Right lobe of liver (tissue), 6 donors: Measurements from ENCODE around the gene CORO2B. TPM values are rescaled to one million over a fixed set of nuclear protein-coding genes. Genes with fewer than 3 reads are reported as not detected.

Experiments
- ATAC-seq, 4 donors: fragments of 200-7000 bp; cut with Tn5 transposase; one replicate each; pipeline ENCODE4 v1.9.1; 2020; ENCODE audit warnings: mild to moderate bottlenecking in 4 of 4, moderate library complexity in 4 of 4
- DNase-seq, 3 donors: peaks; one replicate each; pipeline ENCODE4 v3.0.0-alpha.2; 2020
- H3K27ac ChIP-seq, 3 donors: fragments of 200-600 bp; one replicate each; pipeline ENCODE4 v1.8.0; 2022
- H3K27me3 ChIP-seq, 2 donors: fragments of 200-600 bp; one replicate each; pipeline ENCODE4 v1.8.0; 2022
- H3K36me3 ChIP-seq, 4 donors: fragments of 200-600 bp; sonication (generic) in 1 of 4; one replicate each; pipeline versions ENCODE4 v1.5.1 to v1.8.0; 2017 to 2022; ENCODE audit warnings: control low read depth in 1 of 4
- H3K4me1 ChIP-seq, 4 donors: fragments of 200-600 bp; sonication (generic) in 1 of 4; one replicate each; pipeline versions ENCODE4 v1.5.1 to v1.8.0; 2017 to 2022; ENCODE audit warnings: control low read depth in 1 of 4
- H3K4me3 ChIP-seq, 3 donors: fragments of 200-600 bp; one replicate each; pipeline ENCODE4 v1.8.0; 2022
- H3K9me3 ChIP-seq, 4 donors: fragments of 200-600 bp; sonication (generic) in 1 of 4; one replicate each; pipeline versions ENCODE4 v1.5.1 to v1.8.0; 2017 to 2022; ENCODE audit warnings: control low read depth in 1 of 4
- CTCF ChIP-seq, 4 donors: fragments of 200-600 bp in 3 of 4; fragments of 450-650 bp in 1 of 4; IDR thresholded peaks; one replicate each; pipeline versions ENCODE4 v1.5.1 to v1.8.0; 2016 to 2022; ENCODE audit warnings: antibody characterized with exemption in 4 of 4, mild to moderate bottlenecking in 2 of 4
- POLR2A ChIP-seq: fragments of 450-650 bp; IDR thresholded peaks from one replicate; pipeline ENCODE4 v1.6.1; 2017; ENCODE audit warnings: antibody characterized with exemption, mild to moderate bottlenecking
- WGBS: methylation state at CpG from one replicate; pipeline ENCODE4 v1.1.6; 2018; ENCODE audit warnings: low coverage, low lambda C conversion rate; ENCODE audit not compliant: insufficient coverage; ENCODE audit errors: missing lambda C conversion rate; 5-methylcytosine and 5-hydroxymethylcytosine counted together
- intact Hi-C, 2 donors: fragments of 100-400 bp; cut with DNase I; formaldehyde crosslinking; loops; one replicate each; pipeline versions ENCODE4 v1.11.2 to v1.14.1; 2022
- total RNA-seq, 6 experiments: library from RNA; depleted of rRNA in 2 of 6; stranded (reverse); fragments of >200 nt in 2 of 6; fragmentation: NEBNext Ultra II Directional in 3 of 6; extraction: Animal tissue kit (Norgen Biotek cat#: 25700) in 3 of 6; gene quantifications; one replicate each; pipeline versions ENCODE4 v1.1.0 to v1.2.4, GENCODE V29; 2016 to 2023
- donor health status: DM: no; HTN: yes; CAD: no.
- donor health status: DM: no; HTN: no; CAD: no.
- donor health status: DM: no; HTN: no; CAD: no.
- donor health status: DM: no; HTN: yes; CAD: no.
- donor health status: DM: no; HTN: yes; CAD: no.

Gene CORO2B
- total RNA-seq, 6 experiments from 2014 or later = 0.18 to 0.68 (median 0.41) TPM

DNA sequence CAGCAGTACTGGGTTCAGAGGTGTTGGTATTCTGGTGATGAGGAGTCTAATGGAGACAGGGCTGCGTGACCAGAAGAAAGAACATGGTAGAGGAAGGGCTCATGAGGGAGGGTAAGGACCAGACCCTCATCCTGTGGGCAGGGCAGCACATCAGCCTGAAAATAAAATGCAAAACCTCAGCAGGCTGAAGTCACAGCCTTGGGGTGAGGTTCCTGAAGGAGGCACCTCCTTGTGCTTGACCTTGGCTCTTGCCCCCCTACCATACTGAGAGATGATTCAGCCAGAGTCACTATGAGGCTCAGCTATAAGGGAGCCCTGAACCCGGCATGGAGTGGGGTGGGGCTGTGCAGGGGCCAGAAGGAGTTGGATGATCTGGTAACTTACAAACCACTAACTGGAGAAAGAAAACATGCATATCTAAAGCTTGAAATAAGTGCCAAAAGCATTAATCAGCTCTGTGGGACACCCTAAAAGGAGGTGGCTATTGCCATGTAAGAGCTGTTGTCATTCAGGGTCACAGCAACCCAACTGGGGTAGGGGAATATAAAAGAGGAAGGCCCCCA, 60.2 kb downstream of the CORO2B start:
- no peaks in the 10 kb centered on the region for H3K36me3 ChIP-seq
- H3K27me3 ChIP-seq = no peaks in the 10 kb centered on the region
- H3K27ac ChIP-seq = no peak overlapping the region
- 43% methylated on average over 1 of the region's 2 CpGs for WGBS
- no peak for TF ChIP-seq CTCF (IDR thresholded peaks at IDR 0.05)
- no peak for TF ChIP-seq POLR2A
- DNase-seq (no peak), ATAC-seq (no peak)
- H3K4me1 ChIP-seq = no peaks in the 10 kb centered on the region
- no peak overlapping the region for H3K4me3 ChIP-seq
- intact Hi-C loops = no loop called here
- H3K9me3 ChIP-seq = no peaks in the 10 kb centered on the region

- H3K4me1 ChIP-seq = no peaks in the 10 kb centered on the region
- H3K36me3 ChIP-seq = no peaks in the 10 kb centered on the region
- H3K4me3 ChIP-seq = no peak overlapping the region
- DNase-seq = no peak
- intact Hi-C loops = loop anchor here in 1 of 2 donors (10.0 kb wide), 1 partner anchor 55 kb away; no protein-coding TSS in a partner anchor
- no peaks in the 10 kb centered on the region for H3K9me3 ChIP-seq
- TF ChIP-seq CTCF (IDR thresholded peaks at IDR 0.05) (no peak), POLR2A (no peak)
- no peak overlapping the region for H3K27ac ChIP-seq
- ATAC-seq = no peak
- WGBS = 84% methylated on average over 5 of the region's 7 CpGs
- no peaks in the 10 kb centered on the region for H3K27me3 ChIP-seq
These were observed 61.3 kb downstream of the CORO2B start for GRCh38 chr15:68639926-68640600.

DNA sequence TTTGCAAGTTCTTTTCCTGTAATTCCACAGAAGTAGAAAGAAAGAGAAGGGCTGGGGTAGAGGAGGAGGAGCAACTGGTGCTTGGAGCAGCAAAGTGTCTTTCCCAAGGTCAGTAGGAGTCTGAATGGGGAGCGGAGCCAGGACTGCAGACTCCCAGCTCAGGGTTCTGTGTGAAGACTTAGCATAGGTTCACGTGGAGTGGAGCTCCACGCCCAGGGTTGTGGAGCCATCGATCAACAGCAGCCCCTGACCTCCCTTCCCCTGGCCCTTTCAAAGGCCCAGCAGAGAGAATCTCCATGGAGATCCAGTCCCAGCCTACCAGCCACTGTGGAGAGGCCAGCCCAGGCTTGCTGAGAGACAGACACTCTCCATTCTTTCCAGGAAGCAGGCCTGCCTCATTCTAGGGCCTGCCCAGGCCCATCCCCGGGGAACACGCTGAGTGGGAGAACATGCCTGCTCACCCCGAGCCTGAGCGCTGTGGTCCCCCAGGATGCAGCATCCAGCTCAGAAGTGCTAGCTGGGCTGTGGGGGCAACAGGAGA, 62.1 kb downstream of the CORO2B start:
- intact Hi-C loops = loop anchor here in 1 of 2 donors (10.0 kb wide), 1 partner anchor 56 kb away; no protein-coding TSS in a partner anchor
- Histone ChIP-seq H3K36me3 (no peaks in the 10 kb centered on the region), H3K27ac (no peak overlapping the region), H3K4me3 (no peak overlapping the region), H3K4me1 (no peaks in the 10 kb centered on the region), H3K9me3 (no peaks in the 10 kb centered on the region), H3K27me3 (no peaks in the 10 kb centered on the region)
- TF ChIP-seq CTCF (IDR thresholded peaks at IDR 0.05) = no peak
- TF ChIP-seq POLR2A = no peak
- ATAC-seq (peak in 1 of 4 donors; percentile 20), DNase-seq (peak in 1 of 3 donors; percentile 35)
- 73% methylated on average over 3 of the region's 8 CpGs for WGBS

DNA sequence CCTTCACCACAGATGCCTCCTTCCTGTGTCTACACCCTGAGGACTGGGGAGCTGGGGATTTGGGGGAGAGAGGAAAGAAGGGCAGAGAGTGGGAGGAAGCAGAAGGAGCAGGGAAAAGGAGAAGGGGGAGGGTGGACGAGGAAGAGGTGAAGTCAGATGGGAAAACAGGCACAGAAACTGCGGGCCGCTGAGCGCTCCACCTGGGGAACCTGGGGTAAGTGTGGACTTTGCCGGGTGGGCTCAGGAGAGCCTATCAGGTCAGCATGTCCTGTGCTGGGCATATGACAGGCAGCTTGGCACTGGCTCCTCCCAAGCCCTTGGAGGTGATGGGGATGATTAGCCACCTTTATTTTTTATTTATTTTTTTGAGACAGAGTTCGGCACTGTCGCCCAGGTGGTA, 62.6 kb downstream of the CORO2B start:
- H3K27ac ChIP-seq = no peak overlapping the region
- TF ChIP-seq POLR2A (no peak), CTCF (IDR thresholded peaks at IDR 0.05) (no peak)
- H3K4me1 ChIP-seq = no peaks in the 10 kb centered on the region
- WGBS = 64% methylated on average over 3 of the region's 7 CpGs
- no peaks in the 10 kb centered on the region for H3K36me3 ChIP-seq
- no peaks in the 10 kb centered on the region for H3K27me3 ChIP-seq
- no peaks in the 10 kb centered on the region for H3K9me3 ChIP-seq
- peak in 1 of 3 donors; percentile 40 for DNase-seq
- intact Hi-C loops = loop anchor here in 1 of 2 donors (10.0 kb wide), 1 partner anchor 57 kb away; no protein-coding TSS in a partner anchor
- ATAC-seq = no peak
- H3K4me3 ChIP-seq = no peak overlapping the region
